Bronchial epithelial cell (primary cell): ENCODE results near the gene BAG5. TPM values are rescaled to one million over a fixed set of nuclear protein-coding genes. Genes with fewer than 3 reads are reported as not detected.
"Not testable (repeated sequence)": the region's sequence is repeated elsewhere in the genome, so short reads cannot be mapped to it uniquely, and the experiment has no call there.

ENCODE experiments used
- DNase-seq: peaks from one replicate; pipeline ENCODE4 v3.0.0-alpha.2; 2010; ENCODE audit warnings: low read depth
- FAIRE-seq: peaks from 2 replicates; lab custom pipeline; 2011; peaks lifted over from hg19 to GRCh38; lab: Jason Lieb, UNC
- H3K27me3 ChIP-seq: 2 replicates; pipeline ENCODE4 v1.5.1; 2011; ENCODE audit warnings: low read length; ENCODE audit not compliant: control insufficient read depth, insufficient read depth
- H3K36me3 ChIP-seq: 2 replicates; pipeline ENCODE4 v1.5.1; 2011; ENCODE audit warnings: low read length; ENCODE audit not compliant: control insufficient read depth, insufficient read depth
- H3K4me3 ChIP-seq: 2 replicates; pipeline ENCODE4 v1.5.1; 2011; ENCODE audit warnings: mild to moderate bottlenecking, low read depth, low read length, control low read depth
- total RNA-seq: library from RNA; depleted of rRNA; stranded (reverse); fragments of >200 nt; gene quantifications from 2 replicates; pipeline ENCODE4 v1.2.1, GENCODE V29; 2014
- TF ChIP-seq, protein P1 (sequence below): IDR thresholded peaks from 2 replicates; pipeline ENCODE4 v1.5.1; 2011; ENCODE audit warnings: mild to moderate bottlenecking, moderate library complexity, low read length, control low read depth, inconsistent platforms; ENCODE audit not compliant: insufficient read depth, severe bottlenecking

Gene BAG5, protein sequence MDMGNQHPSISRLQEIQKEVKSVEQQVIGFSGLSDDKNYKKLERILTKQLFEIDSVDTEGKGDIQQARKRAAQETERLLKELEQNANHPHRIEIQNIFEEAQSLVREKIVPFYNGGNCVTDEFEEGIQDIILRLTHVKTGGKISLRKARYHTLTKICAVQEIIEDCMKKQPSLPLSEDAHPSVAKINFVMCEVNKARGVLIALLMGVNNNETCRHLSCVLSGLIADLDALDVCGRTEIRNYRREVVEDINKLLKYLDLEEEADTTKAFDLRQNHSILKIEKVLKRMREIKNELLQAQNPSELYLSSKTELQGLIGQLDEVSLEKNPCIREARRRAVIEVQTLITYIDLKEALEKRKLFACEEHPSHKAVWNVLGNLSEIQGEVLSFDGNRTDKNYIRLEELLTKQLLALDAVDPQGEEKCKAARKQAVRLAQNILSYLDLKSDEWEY
- total RNA-seq, result 41.5 and 42.9 TPM in 2 replicates

DNA sequence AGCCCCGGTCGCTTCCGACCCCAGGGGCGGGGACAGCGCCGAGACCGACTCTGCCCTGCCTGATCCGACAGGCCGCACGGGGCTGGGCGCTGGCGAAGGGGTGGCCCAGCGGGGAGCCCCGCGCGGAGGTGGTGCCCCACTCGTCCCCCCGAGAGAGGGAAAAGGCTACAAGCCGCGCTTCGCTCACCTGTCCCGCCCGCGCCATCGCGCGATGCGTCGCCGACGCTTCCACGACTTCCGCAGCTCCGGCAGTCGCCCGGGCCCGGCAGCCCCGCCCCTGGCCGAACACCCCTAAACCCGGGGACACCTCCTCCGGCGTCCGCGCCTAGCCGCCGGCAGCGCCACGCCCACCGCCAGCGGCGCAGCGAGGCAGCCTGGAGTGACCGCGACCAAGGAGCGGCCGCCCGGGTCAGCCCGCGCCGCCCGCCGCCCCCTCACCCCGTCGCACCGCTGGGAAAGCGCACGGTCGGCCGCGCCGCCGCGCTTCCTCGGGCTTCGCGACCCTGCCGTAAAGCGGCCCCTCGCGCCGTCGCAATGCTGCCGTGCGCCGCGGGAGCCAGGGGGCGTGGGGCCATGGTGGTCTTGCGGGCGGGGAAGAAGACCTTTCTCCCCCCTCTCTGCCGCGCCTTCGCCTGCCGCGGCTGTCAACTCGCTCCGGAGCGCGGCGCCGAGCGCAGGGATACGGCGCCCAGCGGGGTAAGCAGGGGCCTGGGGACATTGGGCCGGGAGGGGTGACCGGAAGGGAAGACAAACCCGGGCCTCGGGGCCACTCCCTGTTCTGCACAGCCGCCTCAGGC, at the start of gene BAG5, which contains the start of gene COA8:
Gene BAG5 (minus strand): TSS at position 229 of the 797 bp plus-strand sequence. CDS start 1,493 bp downstream, outside the sequence.
Gene COA8 (plus strand): TSS at position 532 of the 797 bp plus-strand sequence. CDS start 42 bp downstream, at position 574.
- peak; percentile 60 for DNase-seq
- TF ChIP-seq, protein P1, sequence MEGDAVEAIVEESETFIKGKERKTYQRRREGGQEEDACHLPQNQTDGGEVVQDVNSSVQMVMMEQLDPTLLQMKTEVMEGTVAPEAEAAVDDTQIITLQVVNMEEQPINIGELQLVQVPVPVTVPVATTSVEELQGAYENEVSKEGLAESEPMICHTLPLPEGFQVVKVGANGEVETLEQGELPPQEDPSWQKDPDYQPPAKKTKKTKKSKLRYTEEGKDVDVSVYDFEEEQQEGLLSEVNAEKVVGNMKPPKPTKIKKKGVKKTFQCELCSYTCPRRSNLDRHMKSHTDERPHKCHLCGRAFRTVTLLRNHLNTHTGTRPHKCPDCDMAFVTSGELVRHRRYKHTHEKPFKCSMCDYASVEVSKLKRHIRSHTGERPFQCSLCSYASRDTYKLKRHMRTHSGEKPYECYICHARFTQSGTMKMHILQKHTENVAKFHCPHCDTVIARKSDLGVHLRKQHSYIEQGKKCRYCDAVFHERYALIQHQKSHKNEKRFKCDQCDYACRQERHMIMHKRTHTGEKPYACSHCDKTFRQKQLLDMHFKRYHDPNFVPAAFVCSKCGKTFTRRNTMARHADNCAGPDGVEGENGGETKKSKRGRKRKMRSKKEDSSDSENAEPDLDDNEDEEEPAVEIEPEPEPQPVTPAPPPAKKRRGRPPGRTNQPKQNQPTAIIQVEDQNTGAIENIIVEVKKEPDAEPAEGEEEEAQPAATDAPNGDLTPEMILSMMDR, result no peak
- Histone ChIP-seq H3K27me3 (no peaks in the 10 kb centered on the region), H3K4me3 (peak within 1 kb of the TSS; percentile 92), H3K36me3 (peaks cover 8% of the 10 kb centered on the region)
- FAIRE-seq, result no peak

DNA sequence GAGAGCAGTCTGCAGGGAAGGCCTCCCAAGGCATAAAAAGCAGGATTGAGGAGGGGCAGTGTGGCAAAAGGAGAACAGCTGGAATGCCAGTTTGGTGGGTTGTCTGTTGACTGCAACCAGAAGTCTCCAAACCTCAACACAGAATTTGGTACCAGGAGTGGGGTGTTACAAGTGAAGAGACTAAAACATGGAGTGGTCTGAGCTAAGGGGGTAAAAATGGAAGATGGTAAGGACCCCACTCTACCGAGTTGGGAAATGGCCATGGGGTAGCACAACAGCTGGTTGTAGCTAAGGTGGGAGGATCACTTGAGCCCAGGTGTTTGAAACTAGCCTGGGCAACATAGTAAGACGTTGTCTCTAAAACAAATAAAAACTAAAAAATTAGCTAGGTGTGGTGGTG, 48.8 kb upstream of the BAG5 start:
- Histone ChIP-seq H3K27me3 (no peaks in the 10 kb centered on the region), H3K36me3 (no peaks in the 10 kb centered on the region), H3K4me3 (no peak overlapping the region)
- FAIRE-seq, result no peak
- TF ChIP-seq, protein P1, result no peak
- DNase-seq, result no peak

DNA sequence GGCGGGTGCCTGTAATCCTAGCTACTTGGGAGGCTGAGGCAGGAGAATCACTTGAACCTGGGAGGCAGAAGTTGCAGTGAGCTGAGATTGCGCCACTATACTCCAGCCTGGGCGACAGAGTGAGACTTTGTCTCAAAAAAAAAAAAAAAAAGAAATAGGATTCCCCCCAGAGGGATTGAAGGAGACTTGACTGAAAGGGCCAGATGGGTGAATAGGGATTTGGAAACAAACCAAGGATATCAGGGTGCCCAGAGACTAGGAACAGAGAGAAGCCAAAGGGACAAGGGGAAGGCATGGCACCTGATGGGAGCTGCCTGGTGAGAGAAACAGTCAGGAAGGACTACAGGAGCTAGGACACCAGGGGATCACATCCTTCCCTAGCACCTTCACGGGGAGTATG, 46.6 kb upstream of the BAG5 start:
- H3K27me3 ChIP-seq, H3K4me3 ChIP-seq, DNase-seq, FAIRE-seq, H3K36me3 ChIP-seq: not testable (repeated sequence)

DNA sequence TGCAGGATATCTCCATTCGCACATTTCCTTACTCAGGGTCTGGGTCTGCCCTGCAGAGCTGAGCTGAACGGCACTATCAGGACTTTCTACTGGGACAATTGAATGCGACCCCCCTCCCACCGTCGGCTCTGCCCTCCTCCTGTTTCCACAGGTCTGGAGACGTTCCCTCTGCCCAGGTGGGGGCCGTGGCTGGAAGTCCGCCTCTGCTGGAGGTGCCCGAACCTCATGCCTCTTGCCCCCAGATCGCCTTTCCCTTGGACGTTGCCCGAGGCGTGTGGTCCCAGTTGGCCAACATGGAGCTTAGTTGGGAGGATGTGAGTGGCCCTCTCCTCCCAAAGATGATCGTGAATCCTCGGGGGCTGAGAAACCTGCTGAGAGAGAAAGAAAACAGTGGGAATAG, 45.4 kb upstream of the BAG5 start:
- H3K36me3 ChIP-seq, result no peaks in the 10 kb centered on the region
- no peak overlapping the region for H3K4me3 ChIP-seq
- DNase-seq, result no peak
- TF ChIP-seq, protein P1, result no peak
- H3K27me3 ChIP-seq, result no peaks in the 10 kb centered on the region
- no peak for FAIRE-seq

DNA sequence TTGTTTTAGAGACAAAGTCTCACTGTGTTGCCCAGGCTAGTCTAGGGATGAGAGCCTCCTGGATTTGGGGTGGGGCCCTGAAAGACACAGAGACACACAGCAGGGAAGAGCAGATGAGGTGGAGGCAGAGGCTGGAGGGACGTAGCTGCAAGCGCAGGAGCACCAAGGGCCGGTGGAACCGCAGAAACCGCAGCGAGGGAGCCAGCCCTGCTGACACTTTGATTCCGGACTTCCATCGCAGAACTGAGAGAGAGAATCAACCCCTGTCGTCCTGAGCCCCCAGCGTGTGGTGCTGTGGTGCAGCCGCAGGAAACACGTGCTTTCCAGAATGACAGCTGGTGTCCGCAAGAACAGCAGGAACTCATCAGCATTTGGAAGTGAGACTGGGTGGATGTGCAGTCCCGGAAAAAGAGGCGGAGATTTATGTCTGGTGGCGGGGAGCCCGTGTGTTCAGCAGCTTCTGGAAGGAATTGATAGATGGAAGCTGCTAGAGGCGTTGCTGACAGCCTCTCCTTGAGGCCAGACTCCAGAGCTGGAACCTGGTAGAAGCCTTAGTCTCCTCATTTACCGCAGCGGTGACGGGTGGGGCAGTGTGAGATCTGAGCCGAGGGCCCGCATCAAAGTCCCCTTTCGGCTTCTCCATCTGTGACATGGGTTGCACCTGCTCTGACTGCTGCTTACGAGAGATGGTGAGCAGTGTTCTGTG, 44.7 kb upstream of the BAG5 start:
- Histone ChIP-seq H3K27me3 (no peaks in the 10 kb centered on the region), H3K4me3 (no peak overlapping the region), H3K36me3 (no peaks in the 10 kb centered on the region)
- DNase-seq (peak; percentile 10), FAIRE-seq (no peak)
- TF ChIP-seq, protein P1, result no peak
